ENCODE measurements around the gene ACER3. TPM values are rescaled to one million over a fixed set of nuclear protein-coding genes. Genes with fewer than 3 reads are reported as not detected.

The ACER3 gene
- total and polyA plus RNA-seq, 7 donors: 5.6 to 13.2 (median 9.4) TPM

- DNase-seq: no peak
- Histone ChIP-seq H3K36me3 (no peaks in the 10 kb centered on the region), H3K27ac (no peak overlapping the region), H3K9me3 (no peaks in the 10 kb centered on the region), H3K27me3 (no peaks in the 10 kb centered on the region), H3K4me3 (no peak overlapping the region), H3K4me1 (no peaks in the 10 kb centered on the region)
- intact Hi-C loops (cut with DNase I): no loop called here
- 95 to 96% methylated on average over 3 of the region's 3 CpGs for WGBS, 2 donors
- TF ChIP-seq POLR2A (IDR thresholded peaks at IDR 0.05) (no peak), EP300 (IDR thresholded peaks at IDR 0.05) (no peak), POLR2AphosphoS5 (IDR thresholded peaks at IDR 0.05) (no peak)
- TF ChIP-seq, protein P1, sequence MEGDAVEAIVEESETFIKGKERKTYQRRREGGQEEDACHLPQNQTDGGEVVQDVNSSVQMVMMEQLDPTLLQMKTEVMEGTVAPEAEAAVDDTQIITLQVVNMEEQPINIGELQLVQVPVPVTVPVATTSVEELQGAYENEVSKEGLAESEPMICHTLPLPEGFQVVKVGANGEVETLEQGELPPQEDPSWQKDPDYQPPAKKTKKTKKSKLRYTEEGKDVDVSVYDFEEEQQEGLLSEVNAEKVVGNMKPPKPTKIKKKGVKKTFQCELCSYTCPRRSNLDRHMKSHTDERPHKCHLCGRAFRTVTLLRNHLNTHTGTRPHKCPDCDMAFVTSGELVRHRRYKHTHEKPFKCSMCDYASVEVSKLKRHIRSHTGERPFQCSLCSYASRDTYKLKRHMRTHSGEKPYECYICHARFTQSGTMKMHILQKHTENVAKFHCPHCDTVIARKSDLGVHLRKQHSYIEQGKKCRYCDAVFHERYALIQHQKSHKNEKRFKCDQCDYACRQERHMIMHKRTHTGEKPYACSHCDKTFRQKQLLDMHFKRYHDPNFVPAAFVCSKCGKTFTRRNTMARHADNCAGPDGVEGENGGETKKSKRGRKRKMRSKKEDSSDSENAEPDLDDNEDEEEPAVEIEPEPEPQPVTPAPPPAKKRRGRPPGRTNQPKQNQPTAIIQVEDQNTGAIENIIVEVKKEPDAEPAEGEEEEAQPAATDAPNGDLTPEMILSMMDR (IDR thresholded peaks at IDR 0.05): no peak
These were observed 16.8 kb upstream of the ACER3 start for GRCh38 chr11:76843907-76844306.

DNA sequence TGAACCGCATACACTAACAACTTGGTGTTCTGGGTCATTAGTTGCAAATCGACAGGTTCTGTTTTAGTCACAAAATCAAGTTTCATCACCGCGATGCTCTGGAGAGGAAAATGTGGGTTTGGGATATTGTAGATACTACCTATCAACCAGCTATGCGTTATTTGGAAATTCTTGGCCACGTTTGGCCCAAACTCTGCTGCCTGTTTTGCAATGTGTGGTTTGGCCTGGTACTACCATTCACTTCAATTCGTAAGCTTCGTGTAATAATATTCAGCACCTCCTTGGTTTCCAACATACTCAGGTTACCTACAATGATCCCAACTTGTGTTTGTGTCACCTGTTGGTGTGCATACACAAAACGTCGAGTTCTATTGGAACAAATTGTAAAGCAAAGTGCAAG lies 16.2 kb upstream of the ACER3 start:
- no peaks in the 10 kb centered on the region for H3K4me1 ChIP-seq
- H3K9me3 ChIP-seq: no peaks in the 10 kb centered on the region
- TF ChIP-seq EP300 (IDR thresholded peaks at IDR 0.05): no peak
- TF ChIP-seq, protein P1 (IDR thresholded peaks at IDR 0.05): no peak
- no peak for TF ChIP-seq POLR2A (IDR thresholded peaks at IDR 0.05)
- TF ChIP-seq POLR2AphosphoS5 (IDR thresholded peaks at IDR 0.05): no peak
- no peaks in the 10 kb centered on the region for H3K36me3 ChIP-seq
- no peak overlapping the region for H3K4me3 ChIP-seq
- DNase-seq: no peak
- 82 to 84% methylated on average over 10 of the region's 10 CpGs for WGBS, 2 donors
- intact Hi-C loops (cut with DNase I): no loop called here
- no peak overlapping the region for H3K27ac ChIP-seq
- H3K27me3 ChIP-seq: no peaks in the 10 kb centered on the region

- Histone ChIP-seq H3K4me1 (no peaks in the 10 kb centered on the region), H3K27me3 (no peaks in the 10 kb centered on the region), H3K27ac (no peak overlapping the region), H3K4me3 (no peak overlapping the region), H3K9me3 (no peaks in the 10 kb centered on the region), H3K36me3 (no peaks in the 10 kb centered on the region)
- no peak for TF ChIP-seq POLR2A (IDR thresholded peaks at IDR 0.05)
- TF ChIP-seq POLR2AphosphoS5 (IDR thresholded peaks at IDR 0.05): no peak
- no peak for TF ChIP-seq EP300 (IDR thresholded peaks at IDR 0.05)
- TF ChIP-seq, protein P1 (IDR thresholded peaks at IDR 0.05): no peak
- no peak for DNase-seq
- WGBS, 2 donors: 47 to 81% methylated on average over 3 of the region's 3 CpGs
- intact Hi-C loops (cut with DNase I): no loop called here
These were observed 15.6 kb upstream of the ACER3 start for GRCh38 chr11:76845069-76845468.

GRCh38 chr11:76846441-76846840 lies 14.3 kb upstream of the ACER3 start:
- Histone ChIP-seq H3K27me3 (no peaks in the 10 kb centered on the region), H3K36me3 (no peaks in the 10 kb centered on the region), H3K4me3 (no peak overlapping the region), H3K4me1 (peaks cover 0 to 9% (median 0%) of the 10 kb centered on the region in 4 donors), H3K27ac (no peak overlapping the region), H3K9me3 (no peaks in the 10 kb centered on the region)
- no peak for DNase-seq
- TF ChIP-seq POLR2AphosphoS5 (IDR thresholded peaks at IDR 0.05): no peak
- TF ChIP-seq, protein P1 (IDR thresholded peaks at IDR 0.05): no peak
- no peak for TF ChIP-seq EP300 (IDR thresholded peaks at IDR 0.05)
- TF ChIP-seq POLR2A (IDR thresholded peaks at IDR 0.05): no peak
- WGBS, 2 donors: 62 to 86% methylated on average over 3 of the region's 3 CpGs
- intact Hi-C loops (cut with DNase I): no loop called here

GRCh38 chr11:76849376-76849775 lies 11.3 kb upstream of the ACER3 start:
- no peak overlapping the region for H3K4me3 ChIP-seq
- H3K27me3 ChIP-seq: no peaks in the 10 kb centered on the region
- intact Hi-C loops (cut with DNase I): no loop called here
- WGBS, 2 donors: 93 to 98% methylated on average over 3 of the region's 3 CpGs
- DNase-seq: no peak
- H3K9me3 ChIP-seq: no peaks in the 10 kb centered on the region
- H3K36me3 ChIP-seq: no peaks in the 10 kb centered on the region
- H3K27ac ChIP-seq: no peak overlapping the region
- H3K4me1 ChIP-seq: peaks cover 0 to 9% (median 0%) of the 10 kb centered on the region in 4 donors
- no peak for TF ChIP-seq EP300 (IDR thresholded peaks at IDR 0.05)
- TF ChIP-seq, protein P1 (IDR thresholded peaks at IDR 0.05): no peak

Data from sigmoid colon (tissue), 7 donors.